ENCODE results near the gene KCNAB1. TPM values are rescaled to one million over a fixed set of nuclear protein-coding genes. Genes with fewer than 3 reads are reported as not detected.

The KCNAB1 gene
- total RNA-seq, 4 donors from 2014 or later: 0.20 to 3.0 (median 1.6) TPM

GRCh38 chr3:156356537-156357363, 236.4 kb downstream of the KCNAB1 start:
- 70 to 76% methylated on average over 4 to 5 of the region's 5 CpGs for WGBS, 2 donors (ENCODE audit: low coverage in 1 of 2)
- in situ Hi-C loops (cut with MboI; ENCODE audit: low pct_ligation_motif_present in 1 of 4, low pct_unique_long_range_greater_than_20kb in 1 of 4, low sequenced_read_pairs in 3 of 4): no loop called here
- intact Hi-C loops (cut with DNase I; ENCODE audit: low total_unique reads): no loop called here
- no peaks in the 10 kb centered on the region for H3K27me3 ChIP-seq
- DNase-seq: no peak
- H3K36me3 ChIP-seq: no peaks in the 10 kb centered on the region
- TF ChIP-seq POLR2A (IDR thresholded peaks at IDR 0.05): no peak
- no peak for TF ChIP-seq EP300 (IDR thresholded peaks at IDR 0.05; ENCODE audit: low read depth)
- TF ChIP-seq CTCF (IDR thresholded peaks at IDR 0.05): no peak
- no peak for TF ChIP-seq POLR2AphosphoS5 (IDR thresholded peaks at IDR 0.05)
- no peaks in the 10 kb centered on the region for H3K4me1 ChIP-seq
- no peaks in the 10 kb centered on the region for H3K9me3 ChIP-seq
- H3K27ac ChIP-seq: no peak overlapping the region
- no peak overlapping the region for H3K4me3 ChIP-seq

GRCh38 chr3:156358232-156358631, 237.9 kb downstream of the KCNAB1 start:
- intact Hi-C loops (cut with DNase I; ENCODE audit: low total_unique reads) (no loop called here), in situ Hi-C loops (cut with MboI; ENCODE audit: low pct_ligation_motif_present in 1 of 4, low pct_unique_long_range_greater_than_20kb in 1 of 4, low sequenced_read_pairs in 3 of 4) (no loop called here)
- Histone ChIP-seq H3K9me3 (no peaks in the 10 kb centered on the region), H3K27ac (no peak overlapping the region), H3K4me1 (no peaks in the 10 kb centered on the region), H3K36me3 (no peaks in the 10 kb centered on the region), H3K27me3 (no peaks in the 10 kb centered on the region), H3K4me3 (no peak overlapping the region)
- DNase-seq: no peak
- WGBS, 2 donors (ENCODE audit: low coverage in 1 of 2): 71 to 83% methylated on average over 2 of the region's 2 CpGs
- TF ChIP-seq POLR2A (IDR thresholded peaks at IDR 0.05) (no peak), POLR2AphosphoS5 (IDR thresholded peaks at IDR 0.05) (no peak), CTCF (IDR thresholded peaks at IDR 0.05) (no peak), EP300 (IDR thresholded peaks at IDR 0.05; ENCODE audit: low read depth) (no peak)

- no peak for TF ChIP-seq EP300 (IDR thresholded peaks at IDR 0.05; ENCODE audit: low read depth)
- TF ChIP-seq CTCF (IDR thresholded peaks at IDR 0.05): no peak
- no peak for TF ChIP-seq POLR2A (IDR thresholded peaks at IDR 0.05)
- no peak for TF ChIP-seq POLR2AphosphoS5 (IDR thresholded peaks at IDR 0.05)
- DNase-seq: no peak
- H3K27me3 ChIP-seq: no peaks in the 10 kb centered on the region
- H3K4me3 ChIP-seq: no peak overlapping the region
- intact Hi-C loops (cut with DNase I; ENCODE audit: low total_unique reads) (no loop called here), in situ Hi-C loops (cut with MboI; ENCODE audit: low pct_ligation_motif_present in 1 of 4, low pct_unique_long_range_greater_than_20kb in 1 of 4, low sequenced_read_pairs in 3 of 4) (no loop called here)
- no peaks in the 10 kb centered on the region for H3K4me1 ChIP-seq
- 67 to 85% methylated on average over 3 of the region's 3 CpGs for WGBS, 2 donors (ENCODE audit: low coverage in 1 of 2)
- no peak overlapping the region for H3K27ac ChIP-seq
- H3K36me3 ChIP-seq: no peaks in the 10 kb centered on the region
- no peaks in the 10 kb centered on the region for H3K9me3 ChIP-seq
These were observed 239.0 kb downstream of the KCNAB1 start for GRCh38 chr3:156359368-156359767.

GRCh38 chr3:156360083-156360482, 239.7 kb downstream of the KCNAB1 start:
- Histone ChIP-seq H3K36me3 (no peaks in the 10 kb centered on the region), H3K9me3 (no peaks in the 10 kb centered on the region), H3K27ac (no peak overlapping the region), H3K4me3 (no peak overlapping the region), H3K4me1 (no peaks in the 10 kb centered on the region), H3K27me3 (no peaks in the 10 kb centered on the region)
- intact Hi-C loops (cut with DNase I; ENCODE audit: low total_unique reads): no loop called here
- 86 to 92% methylated on average over 3 to 4 of the region's 4 CpGs for WGBS, 2 donors (ENCODE audit: low coverage in 1 of 2)
- in situ Hi-C loops (cut with MboI; ENCODE audit: low pct_ligation_motif_present in 1 of 4, low pct_unique_long_range_greater_than_20kb in 1 of 4, low sequenced_read_pairs in 3 of 4): no loop called here
- no peak for DNase-seq
- no peak for TF ChIP-seq POLR2A (IDR thresholded peaks at IDR 0.05)
- no peak for TF ChIP-seq EP300 (IDR thresholded peaks at IDR 0.05; ENCODE audit: low read depth)
- no peak for TF ChIP-seq POLR2AphosphoS5 (IDR thresholded peaks at IDR 0.05)
- TF ChIP-seq CTCF (IDR thresholded peaks at IDR 0.05): no peak

All from transverse colon (tissue), 4 donors.